GM18499 (cell line): ENCODE measurements around the gene MARCHF10.

ENCODE experiments used
- ATAC-seq: cut with Tn5 transposase; IDR thresholded peaks from one replicate; pipeline ENCODE4 v1.9.1; 2021; ENCODE audit warnings: moderate number of reproducible peaks; ENCODE audit not compliant: insufficient read depth, unreplicated experiment

Gene MARCHF10

GRCh38 chr17:62755141-62755851 lies 52.8 kb downstream of the MARCHF10 start:
- no peak for ATAC-seq

GRCh38 chr17:62754631-62755030 lies 53.5 kb downstream of the MARCHF10 start:
- ATAC-seq, result no peak

- ATAC-seq, result no peak
Observed at GRCh38 chr17:62753562-62753961, 54.6 kb downstream of the MARCHF10 start.

GRCh38 chr17:62751060-62751691 lies 56.9 kb downstream of the MARCHF10 start:
- no peak for ATAC-seq

GRCh38 chr17:62750631-62751051 lies 57.5 kb downstream of the MARCHF10 start:
- no peak for ATAC-seq

GRCh38 chr17:62749926-62750325 lies 58.2 kb downstream of the MARCHF10 start:
- ATAC-seq, result no peak

GRCh38 chr17:62746941-62747340 lies 61.2 kb downstream of the MARCHF10 start:
- no peak for ATAC-seq

- ATAC-seq, result no peak
Observed at GRCh38 chr17:62745806-62746205, 62.3 kb downstream of the MARCHF10 start.

- ATAC-seq, result no peak
Observed at GRCh38 chr17:62744259-62744658, 63.9 kb downstream of the MARCHF10 start.

- no peak for ATAC-seq
Observed at GRCh38 chr17:62741290-62741689, 66.8 kb downstream of the MARCHF10 start.

- ATAC-seq, result no peak
Observed at GRCh38 chr17:62739645-62740388, 68.3 kb downstream of the MARCHF10 start.

- ATAC-seq, result no peak
Observed at GRCh38 chr17:62738281-62738680, 69.8 kb downstream of the MARCHF10 start.

- no peak for ATAC-seq
Observed at GRCh38 chr17:62737513-62737912, 70.6 kb downstream of the MARCHF10 start.

GRCh38 chr17:62735044-62735651 lies 73.0 kb downstream of the MARCHF10 start:
- no peak for ATAC-seq

- no peak for ATAC-seq
Observed at GRCh38 chr17:62732125-62732524, 76.0 kb downstream of the MARCHF10 start.

- no peak for ATAC-seq
Observed at GRCh38 chr17:62727916-62728672, 80.0 kb downstream of the MARCHF10 start.

- ATAC-seq, result no peak
Observed at GRCh38 chr17:62725791-62726249, 82.3 kb downstream of the MARCHF10 start.

GRCh38 chr17:62724398-62725146 lies 83.5 kb downstream of the MARCHF10 start:
- peak; percentile 84 for ATAC-seq

- ATAC-seq, result no peak
Observed at GRCh38 chr17:62723842-62724241, 84.3 kb downstream of the MARCHF10 start.
